ENCODE results near the gene MUC2.

- TF ChIP-seq CTCF (IDR thresholded peaks at IDR 0.05) (no peak), POLR2A (IDR thresholded peaks at IDR 0.05) (no peak)
Measured at GRCh38 chr11:1082346-1082727, 7.7 kb downstream of the MUC2 start.
